NCI-H446 treated with DMSO at 0.1 percent for 48 hours (cell line): Measurements from ENCODE around the gene RWDD1.

Source experiments
- DNase-seq: peaks from one replicate; lab custom pipeline; 2025; lab: John Stamatoyannopoulos, UW

The RWDD1 gene

DNA sequence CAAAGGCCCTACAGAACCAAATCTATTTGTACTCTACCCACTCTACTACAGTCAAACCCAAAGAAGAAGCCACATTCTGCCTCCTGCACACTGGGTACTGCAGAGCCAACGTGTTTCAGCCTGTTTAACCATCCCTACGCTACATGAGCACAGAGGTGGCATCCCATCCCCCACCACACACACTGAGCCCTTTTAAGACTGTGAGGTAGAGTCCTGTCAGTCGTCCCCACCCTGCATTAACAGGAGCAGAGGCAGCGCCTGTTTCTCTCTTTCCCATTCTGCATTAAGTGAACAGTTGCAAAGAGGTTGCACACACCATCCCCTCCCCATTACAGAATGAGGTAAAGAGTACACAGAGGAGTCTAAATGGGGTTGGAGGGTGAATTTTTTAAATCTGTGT lies 39.8 kb downstream of the RWDD1 start:
- no peak for DNase-seq

- peak; percentile 33 for DNase-seq
Observed at GRCh38 chr6:116615937-116616736, 44.8 kb downstream of the RWDD1 start, which contains the start of gene RSPH4A. TSS of gene RSPH4A (plus strand) at chr6:116616479. CDS start at chr6:116616624, 145 bp downstream.

- DNase-seq: no peak
Observed at GRCh38 chr6:116616737-116617053, 45.4 kb downstream of the RWDD1 start.

GRCh38 chr6:116624036-116624805 lies 52.9 kb downstream of the RWDD1 start:
- DNase-seq: no peak

DNA sequence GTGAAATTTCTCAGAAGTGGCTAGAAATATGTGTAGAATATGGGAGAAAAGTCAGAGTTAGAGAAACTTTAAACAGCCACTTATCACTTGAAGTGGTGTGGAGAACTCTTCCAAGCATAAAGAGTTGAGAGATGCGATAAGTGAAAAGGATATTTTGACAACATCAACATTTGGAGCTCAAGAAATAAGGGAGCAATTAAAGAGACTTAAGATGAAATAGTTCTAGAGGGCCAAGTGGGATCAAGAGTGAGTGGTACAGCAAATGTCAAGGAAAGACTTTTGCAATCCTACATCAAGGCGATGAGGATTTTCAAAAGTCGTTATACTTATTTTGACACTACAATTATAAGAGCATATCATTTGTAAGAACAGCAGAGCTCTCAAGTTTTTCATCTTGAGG lies 54.6 kb downstream of the RWDD1 start:
- no peak for DNase-seq

- no peak for DNase-seq
Observed at GRCh38 chr6:116629563-116629981, 58.3 kb downstream of the RWDD1 start.

GRCh38 chr6:116631379-116631990 lies 60.2 kb downstream of the RWDD1 start:
- no peak for DNase-seq

- no peak for DNase-seq
Observed at GRCh38 chr6:116633685-116634084, 62.4 kb downstream of the RWDD1 start.
